Glomerular visceral epithelial cell (primary cell): ENCODE results near the gene AKR1B15.

Experiments
- DNase-seq: peaks from one replicate; pipeline ENCODE4 v3.0.0-alpha.2; 2016; ENCODE audit errors: extremely low spot score

AKR1B15 gene

GRCh38 chr7:134613623-134614347 lies 64.9 kb downstream of the AKR1B15 start:
- DNase-seq = peak; percentile 77

- DNase-seq = no peak
These were observed 67.7 kb downstream of the AKR1B15 start for GRCh38 chr7:134616611-134617010.

GRCh38 chr7:134618756-134619530 lies 70.0 kb downstream of the AKR1B15 start:
- peak; percentile 22 for DNase-seq

GRCh38 chr7:134619627-134620331 lies 70.9 kb downstream of the AKR1B15 start:
- DNase-seq = peak; percentile 69

- DNase-seq = no peak
These were observed 73.5 kb downstream of the AKR1B15 start for GRCh38 chr7:134622303-134622995.

GRCh38 chr7:134623193-134623592 lies 74.3 kb downstream of the AKR1B15 start:
- no peak for DNase-seq

- DNase-seq = no peak
These were observed 76.6 kb downstream of the AKR1B15 start for GRCh38 chr7:134625550-134625949.

GRCh38 chr7:134627109-134627774 lies 78.3 kb downstream of the AKR1B15 start:
- DNase-seq = no peak

- DNase-seq = no peak
These were observed 78.9 kb downstream of the AKR1B15 start for GRCh38 chr7:134627775-134628153.

GRCh38 chr7:134629445-134629844 lies 80.5 kb downstream of the AKR1B15 start:
- no peak for DNase-seq
